AG04450 (cell line): Measurements from ENCODE around the gene GNAL. TPM values are rescaled to one million over a fixed set of nuclear protein-coding genes. Genes with fewer than 3 reads are reported as not detected.

Experiments used
- CTCF ChIA-PET: fragments of 300-600, 350-600 bp; formaldehyde crosslinking; extraction: SDS; loops from one replicate; lab custom pipeline; 2022; ENCODE audit warnings: antibody characterized with exemption, inconsistent platforms; lab: Charles Lee
- POLR2A ChIA-PET: fragments of 350-600 bp; formaldehyde crosslinking; extraction: SDS; loops from one replicate; lab custom pipeline; 2021; ENCODE audit warnings: antibody characterized with exemption, inconsistent platforms; lab: Yijun Ruan, JAX
- DNase-seq: peaks from one replicate; pipeline ENCODE4 v3.0.0-alpha.2; 2011; ENCODE audit warnings: low read depth, low spot score
- H3K27ac ChIP-seq: one replicate; pipeline ENCODE4 v1.5.1; 2012; ENCODE audit warnings: low read depth, low read length, control low read depth
- H3K27me3 ChIP-seq: one replicate; pipeline ENCODE4 v1.6.0; 2012; ENCODE audit warnings: low read length; ENCODE audit not compliant: control insufficient read depth, insufficient read depth
- H3K4me3 ChIP-seq: 2 replicates; pipeline ENCODE4 v1.5.1; 2011; ENCODE audit warnings: mild to moderate bottlenecking, low read depth, low read length, control low read depth
- H3K9me3 ChIP-seq: 2 replicates; pipeline ENCODE4 v1.5.1; 2012; ENCODE audit warnings: low read length; ENCODE audit not compliant: control insufficient read depth, insufficient read depth
- CTCF ChIP-seq: IDR thresholded peaks from 2 replicates; pipeline ENCODE4 v1.5.1; 2011; ENCODE audit warnings: low read depth, low read length, control low read depth, inconsistent platforms
- polyA plus RNA-seq: library from polyadenylated mRNA; depleted of rRNA; stranded (reverse); fragments of >200 nt; gene quantifications from 2 replicates; pipeline ENCODE4 v1.2.3, GENCODE V29; 2011

Gene GNAL
- polyA plus RNA-seq, 1 experiment, result 0.51 TPM

DNA sequence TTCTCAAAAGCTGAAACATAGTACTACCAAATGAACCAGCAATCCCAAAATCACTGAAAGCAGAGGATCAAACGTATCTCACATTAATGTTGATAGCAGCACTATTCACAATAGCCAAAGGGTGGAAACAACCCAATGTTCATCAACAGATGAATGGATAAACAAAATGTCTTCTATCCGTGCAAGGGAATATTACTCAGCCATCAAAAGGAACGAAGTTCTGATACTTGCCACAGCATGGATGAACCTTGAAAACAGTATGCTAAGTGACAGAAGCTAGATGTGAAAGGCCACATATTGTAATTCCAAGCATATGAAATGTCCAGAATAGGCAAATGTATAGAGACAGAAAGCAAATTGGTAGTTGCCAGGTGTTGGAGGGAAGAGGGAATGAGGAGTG lies 105.1 kb downstream of the GNAL start:
- Histone ChIP-seq H3K9me3 (no peaks in the 10 kb centered on the region), H3K27ac (no peak overlapping the region), H3K4me3 (no peak overlapping the region), H3K27me3 (no peaks in the 10 kb centered on the region)
- DNase-seq, result no peak
- CTCF ChIA-PET, result no interaction called here
- no peak for TF ChIP-seq CTCF
- POLR2A ChIA-PET, result no interaction called here

DNA sequence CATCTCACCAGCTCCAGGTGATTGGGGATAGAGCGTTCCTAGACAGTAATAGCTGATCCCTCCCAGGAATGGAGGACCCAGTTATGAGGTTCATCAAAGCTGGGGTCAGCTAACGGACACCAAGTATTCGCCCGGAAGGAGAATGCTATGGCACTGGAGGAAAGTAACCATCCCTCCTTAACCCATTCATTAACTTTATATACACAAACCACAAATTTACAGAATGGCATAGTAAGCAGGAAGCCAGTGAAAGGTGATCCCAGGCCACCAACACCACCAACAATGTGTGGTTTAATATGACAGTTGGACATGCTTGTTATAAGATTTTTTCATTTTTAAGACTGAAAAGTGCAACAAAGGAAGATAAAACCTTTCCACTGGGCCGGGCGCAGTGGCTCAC lies 106.9 kb downstream of the GNAL start:
- Histone ChIP-seq H3K9me3 (no peaks in the 10 kb centered on the region), H3K27me3 (no peaks in the 10 kb centered on the region), H3K27ac (no peak overlapping the region), H3K4me3 (no peak overlapping the region)
- no peak for DNase-seq
- POLR2A ChIA-PET, result no interaction called here
- TF ChIP-seq CTCF, result no peak
- CTCF ChIA-PET, result interaction anchor here (1.1 kb wide), 1 partner anchor 63 kb away, joined by 3 read pairs; no protein-coding TSS in a partner anchor

DNA sequence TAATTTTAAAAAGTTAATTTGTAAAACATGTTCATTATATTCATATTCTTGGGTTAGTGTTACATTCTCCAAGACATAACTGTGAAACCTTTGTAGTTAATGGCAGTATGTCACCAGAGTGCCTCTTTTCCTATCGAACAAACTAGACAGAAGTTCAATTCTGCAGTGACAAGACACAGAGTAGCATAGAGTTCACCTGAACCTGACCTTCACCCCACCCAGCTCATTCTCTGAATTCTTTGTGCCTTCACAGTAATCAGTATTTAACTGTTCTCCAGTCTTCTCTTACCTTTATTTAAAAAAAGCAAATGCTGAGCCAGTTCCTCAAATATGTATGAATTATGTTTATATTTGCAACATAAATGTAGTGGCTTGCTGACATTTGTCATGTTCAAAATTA lies 109.2 kb downstream of the GNAL start:
- Histone ChIP-seq H3K4me3 (no peak overlapping the region), H3K27me3 (peaks cover 3% of the 10 kb centered on the region), H3K27ac (no peak overlapping the region), H3K9me3 (no peaks in the 10 kb centered on the region)
- no peak for TF ChIP-seq CTCF
- ChIA-PET CTCF (no interaction called here), POLR2A (no interaction called here)
- no peak for DNase-seq

- Histone ChIP-seq H3K4me3 (no peak overlapping the region), H3K9me3 (no peaks in the 10 kb centered on the region), H3K27me3 (peaks cover 3% of the 10 kb centered on the region), H3K27ac (no peak overlapping the region)
- ChIA-PET POLR2A (no interaction called here), CTCF (no interaction called here)
- TF ChIP-seq CTCF, result no peak
- no peak for DNase-seq
Measured at GRCh38 chr18:11799066-11799465, 110.0 kb downstream of the GNAL start.

DNA sequence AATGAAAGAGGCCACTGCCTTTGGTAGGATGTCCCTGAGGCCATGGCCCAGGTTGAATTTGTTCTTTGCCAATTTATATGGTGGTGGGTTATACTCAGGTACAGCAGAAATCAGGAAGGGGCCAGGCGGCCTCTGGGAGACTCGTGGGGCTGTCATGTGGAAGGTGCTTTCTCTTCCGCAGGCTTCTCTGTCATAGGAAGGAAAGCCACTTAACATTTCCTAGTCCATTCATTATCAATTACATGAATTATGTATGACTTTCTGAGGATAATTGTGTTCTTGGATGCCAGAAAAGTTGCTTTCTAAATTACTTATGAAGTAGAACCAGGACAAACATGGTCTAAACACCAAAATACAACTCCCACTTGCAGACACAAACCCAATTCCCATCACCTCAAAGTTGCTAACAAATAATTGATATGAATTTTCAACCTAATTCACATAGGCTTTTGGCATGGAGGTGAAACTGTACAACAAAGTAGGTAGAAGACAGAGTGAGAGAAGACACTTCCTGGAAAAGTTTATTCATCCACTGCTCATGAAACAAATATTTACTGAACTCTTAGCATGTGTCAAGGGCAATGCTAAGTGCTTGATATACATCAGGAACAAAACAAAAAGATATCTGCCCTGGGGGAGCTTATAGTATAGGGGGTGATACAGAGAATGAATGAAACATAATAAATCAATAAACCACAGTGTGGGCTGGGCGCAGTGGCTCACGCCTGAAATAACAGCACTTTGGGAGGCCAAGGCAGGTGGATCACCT lies 111.7 kb downstream of the GNAL start:
- CTCF ChIA-PET, result no interaction called here
- no peak overlapping the region for H3K4me3 ChIP-seq
- no peaks in the 10 kb centered on the region for H3K9me3 ChIP-seq
- peaks cover 3% of the 10 kb centered on the region for H3K27me3 ChIP-seq
- no peak for DNase-seq
- TF ChIP-seq CTCF, result no peak
- H3K27ac ChIP-seq, result no peak overlapping the region
- POLR2A ChIA-PET, result no interaction called here
